ENCODE data around the gene GRK4.

GRK4 gene

DNA sequence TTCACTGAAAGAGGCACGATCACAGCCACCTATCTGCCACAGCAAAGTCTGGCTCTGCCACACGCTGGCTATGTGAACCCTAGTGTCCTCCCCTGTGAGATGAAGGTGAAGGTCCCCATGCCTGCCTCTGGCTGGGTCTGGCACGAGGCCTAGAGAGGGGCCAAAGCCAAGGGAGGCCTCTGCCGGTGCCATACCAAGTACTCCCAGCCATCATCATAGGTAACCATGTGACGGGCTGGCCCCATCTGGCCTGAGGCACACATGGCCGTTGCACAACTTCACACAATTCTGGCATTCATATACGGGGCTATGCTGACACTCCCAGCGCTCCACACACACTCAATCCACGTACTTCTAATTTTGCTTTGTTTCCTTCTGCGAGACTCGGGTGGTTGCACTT is 15.4 kb upstream of the GRK4 start:
- Histone ChIP-seq H2AK5ac (ENCODE audit: low read depth, low read length) (no peak overlapping the region), H3K4me1 (ENCODE audit: control insufficient read depth in 2 of 2, insufficient read depth in 1 of 2, low read depth in 1 of 2, low read length in 2 of 2) (no peaks in the 10 kb centered on the region), H3K4me2 (ENCODE audit: insufficient read depth, low read length, poor library complexity, severe bottlenecking) (no peak overlapping the region), H4K8ac (ENCODE audit: low read depth, low read length) (no peak overlapping the region), H3K36me3 (replicated peaks in 1 of 2; ENCODE audit: control insufficient read depth in 2 of 2, insufficient read depth in 2 of 2, low read length in 2 of 2) (peaks cover 73 to 96% of the 10 kb centered on the region in 2 donors), H3K23ac (ENCODE audit: low read depth, low read length, poor library complexity) (no peak overlapping the region), H2AFZ (ENCODE audit: low read length) (no peak overlapping the region), H3K14ac (ENCODE audit: low read length) (no peak overlapping the region), H3K9ac (ENCODE audit: low read depth, low read length, poor library complexity) (no peak overlapping the region), H2BK12ac (ENCODE audit: low read length) (no peak overlapping the region), H3K27me3 (ENCODE audit: control insufficient read depth in 3 of 3, insufficient read depth in 3 of 3, low read depth in 1 of 3, low read length in 3 of 3) (no peaks in the 10 kb centered on the region), H3K18ac (ENCODE audit: low read length) (no peak overlapping the region), H3K4ac (ENCODE audit: low read length) (no peak overlapping the region), H2BK120ac (ENCODE audit: low read depth, low read length) (no peak overlapping the region), H3K27ac (replicated peaks; ENCODE audit: low read length) (no peak overlapping the region), H3K79me1 (ENCODE audit: low read depth, low read length) (peaks cover 6% of the 10 kb centered on the region), H2BK5ac (ENCODE audit: low read length) (no peak overlapping the region), H2BK15ac (ENCODE audit: low read length) (no peak overlapping the region), H3K9me3 (replicated peaks in 1 of 2; ENCODE audit: control insufficient read depth in 2 of 2, insufficient read depth in 1 of 2, low read depth in 1 of 2, low read length in 2 of 2) (peaks cover 0 to 3% of the 10 kb centered on the region in 2 donors), H3K4me3 (ENCODE audit: low read length in 2 of 2) (peak overlapping the region in 1 of 2 donors; percentile 59), H4K91ac (ENCODE audit: low read depth, low read length, poor library complexity) (no peak overlapping the region)
- no peak for DNase-seq (ENCODE audit: low spot score)
- WGBS, 2 donors (ENCODE audit: extremely low coverage in 2 of 2, insufficient read length in 2 of 2, insufficient replicate concordance in 1 of 2), result no CpG with 5 or more reads among the region's 11 CpGs

DNA sequence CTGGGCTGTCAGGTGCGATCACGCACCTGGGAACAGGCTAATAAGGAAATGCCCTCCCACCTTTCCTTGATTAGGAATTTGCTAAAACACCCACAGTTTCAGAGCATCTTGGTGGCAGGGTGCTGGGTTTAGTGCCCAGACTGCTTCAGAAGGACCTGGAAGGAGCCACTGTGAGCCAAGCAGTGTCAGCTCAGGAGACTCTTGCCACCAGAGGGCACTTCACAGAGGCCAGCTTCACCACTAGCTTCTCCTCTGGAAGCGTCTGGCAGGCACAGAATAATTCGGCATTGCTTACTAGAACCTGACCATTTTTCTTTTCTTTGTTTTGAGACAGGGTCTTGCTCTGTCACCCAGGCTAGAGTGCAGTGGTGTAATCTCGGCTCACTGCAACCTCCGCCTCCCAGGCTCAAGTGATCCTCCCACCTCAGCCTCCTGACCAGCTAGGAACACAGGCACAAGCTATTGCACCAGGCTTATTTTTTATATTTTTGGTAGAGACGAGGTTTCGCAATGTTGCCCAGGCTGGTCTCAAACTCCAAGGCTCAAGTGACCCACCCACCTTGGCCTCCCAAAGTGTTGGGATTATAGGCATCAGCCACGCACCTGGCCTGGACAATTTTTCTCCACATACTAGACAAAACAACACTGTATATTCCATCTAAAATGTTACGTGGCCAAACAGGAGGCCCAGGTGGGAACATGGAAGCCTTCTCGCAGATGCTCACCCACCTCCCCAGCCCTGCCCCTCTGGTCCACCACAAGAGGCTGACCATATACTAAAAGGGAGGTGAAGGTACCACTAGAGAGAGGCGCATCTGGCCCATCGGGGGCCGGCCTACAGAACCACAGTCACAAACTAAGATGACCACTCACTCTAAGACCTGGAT is 14.2 kb upstream of the GRK4 start:
- Histone ChIP-seq H3K4me3 (ENCODE audit: low read length in 2 of 2) (no peak overlapping the region), H2BK15ac (ENCODE audit: low read length) (no peak overlapping the region), H3K23ac (ENCODE audit: low read depth, low read length, poor library complexity) (no peak overlapping the region), H3K4ac (ENCODE audit: low read length) (no peak overlapping the region), H2AFZ (ENCODE audit: low read length) (no peak overlapping the region), H3K79me1 (ENCODE audit: low read depth, low read length) (peaks cover 6% of the 10 kb centered on the region), H3K9me3 (replicated peaks in 1 of 2; ENCODE audit: control insufficient read depth in 2 of 2, insufficient read depth in 1 of 2, low read depth in 1 of 2, low read length in 2 of 2) (peaks cover 0 to 3% of the 10 kb centered on the region in 2 donors), H2BK120ac (ENCODE audit: low read depth, low read length) (no peak overlapping the region), H3K27me3 (ENCODE audit: control insufficient read depth in 3 of 3, insufficient read depth in 3 of 3, low read depth in 1 of 3, low read length in 3 of 3) (no peaks in the 10 kb centered on the region), H4K91ac (ENCODE audit: low read depth, low read length, poor library complexity) (no peak overlapping the region), H4K8ac (ENCODE audit: low read depth, low read length) (no peak overlapping the region), H2BK5ac (ENCODE audit: low read length) (no peak overlapping the region), H2BK12ac (ENCODE audit: low read length) (no peak overlapping the region), H3K9ac (ENCODE audit: low read depth, low read length, poor library complexity) (no peak overlapping the region), H3K4me1 (ENCODE audit: control insufficient read depth in 2 of 2, insufficient read depth in 1 of 2, low read depth in 1 of 2, low read length in 2 of 2) (no peaks in the 10 kb centered on the region), H3K14ac (ENCODE audit: low read length) (no peak overlapping the region), H3K4me2 (ENCODE audit: insufficient read depth, low read length, poor library complexity, severe bottlenecking) (no peak overlapping the region), H2AK5ac (ENCODE audit: low read depth, low read length) (no peak overlapping the region), H3K27ac (replicated peaks; ENCODE audit: low read length) (no peak overlapping the region), H3K18ac (ENCODE audit: low read length) (no peak overlapping the region), H3K36me3 (replicated peaks in 1 of 2; ENCODE audit: control insufficient read depth in 2 of 2, insufficient read depth in 2 of 2, low read length in 2 of 2) (peaks cover 72 to 96% of the 10 kb centered on the region in 2 donors)
- WGBS, 2 donors (ENCODE audit: extremely low coverage in 2 of 2, insufficient read length in 2 of 2, insufficient replicate concordance in 1 of 2), result no CpG with 5 or more reads among the region's 14 CpGs
- DNase-seq (ENCODE audit: low spot score), result no peak

DNA sequence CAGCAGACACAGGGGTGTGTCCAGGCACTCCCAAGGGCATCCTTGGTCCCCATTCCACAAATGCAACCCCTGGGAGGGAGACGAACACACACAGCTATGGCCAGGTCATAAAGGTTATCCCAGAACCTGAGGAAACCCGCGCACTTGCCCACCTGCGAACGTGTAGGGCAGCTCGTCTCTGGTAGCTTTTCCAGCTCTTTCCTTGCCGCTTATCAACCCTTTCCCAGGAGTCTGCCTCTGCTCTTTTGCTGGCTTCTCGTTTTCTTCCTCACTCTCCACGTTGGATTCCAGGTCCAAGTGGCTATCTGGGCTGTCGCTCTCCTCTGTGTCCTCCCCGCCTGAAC is 13.6 kb upstream of the GRK4 start:
- Histone ChIP-seq H2AFZ (ENCODE audit: low read length) (no peak overlapping the region), H4K8ac (ENCODE audit: low read depth, low read length) (no peak overlapping the region), H3K4me2 (ENCODE audit: insufficient read depth, low read length, poor library complexity, severe bottlenecking) (no peak overlapping the region), H3K36me3 (replicated peaks in 1 of 2; ENCODE audit: control insufficient read depth in 2 of 2, insufficient read depth in 2 of 2, low read length in 2 of 2) (peaks cover 73 to 98% of the 10 kb centered on the region in 2 donors), H3K9ac (ENCODE audit: low read depth, low read length, poor library complexity) (no peak overlapping the region), H2BK120ac (ENCODE audit: low read depth, low read length) (no peak overlapping the region), H3K18ac (ENCODE audit: low read length) (no peak overlapping the region), H2BK5ac (ENCODE audit: low read length) (no peak overlapping the region), H3K79me1 (ENCODE audit: low read depth, low read length) (peaks cover 6% of the 10 kb centered on the region), H2BK15ac (ENCODE audit: low read length) (no peak overlapping the region), H2BK12ac (ENCODE audit: low read length) (no peak overlapping the region), H3K4me3 (ENCODE audit: low read length in 2 of 2) (no peak overlapping the region), H3K27me3 (ENCODE audit: control insufficient read depth in 3 of 3, insufficient read depth in 3 of 3, low read depth in 1 of 3, low read length in 3 of 3) (no peaks in the 10 kb centered on the region), H2AK5ac (ENCODE audit: low read depth, low read length) (no peak overlapping the region), H3K9me3 (replicated peaks in 1 of 2; ENCODE audit: control insufficient read depth in 2 of 2, insufficient read depth in 1 of 2, low read depth in 1 of 2, low read length in 2 of 2) (peaks cover 0 to 3% of the 10 kb centered on the region in 2 donors), H3K4ac (ENCODE audit: low read length) (no peak overlapping the region), H3K14ac (ENCODE audit: low read length) (no peak overlapping the region), H3K23ac (ENCODE audit: low read depth, low read length, poor library complexity) (no peak overlapping the region), H3K4me1 (ENCODE audit: control insufficient read depth in 2 of 2, insufficient read depth in 1 of 2, low read depth in 1 of 2, low read length in 2 of 2) (no peaks in the 10 kb centered on the region), H4K91ac (ENCODE audit: low read depth, low read length, poor library complexity) (no peak overlapping the region), H3K27ac (replicated peaks; ENCODE audit: low read length) (no peak overlapping the region)
- WGBS, 2 donors (ENCODE audit: extremely low coverage in 2 of 2, insufficient read length in 2 of 2, insufficient replicate concordance in 1 of 2), result no CpG with 5 or more reads among the region's 11 CpGs
- no peak for DNase-seq (ENCODE audit: low spot score)

DNA sequence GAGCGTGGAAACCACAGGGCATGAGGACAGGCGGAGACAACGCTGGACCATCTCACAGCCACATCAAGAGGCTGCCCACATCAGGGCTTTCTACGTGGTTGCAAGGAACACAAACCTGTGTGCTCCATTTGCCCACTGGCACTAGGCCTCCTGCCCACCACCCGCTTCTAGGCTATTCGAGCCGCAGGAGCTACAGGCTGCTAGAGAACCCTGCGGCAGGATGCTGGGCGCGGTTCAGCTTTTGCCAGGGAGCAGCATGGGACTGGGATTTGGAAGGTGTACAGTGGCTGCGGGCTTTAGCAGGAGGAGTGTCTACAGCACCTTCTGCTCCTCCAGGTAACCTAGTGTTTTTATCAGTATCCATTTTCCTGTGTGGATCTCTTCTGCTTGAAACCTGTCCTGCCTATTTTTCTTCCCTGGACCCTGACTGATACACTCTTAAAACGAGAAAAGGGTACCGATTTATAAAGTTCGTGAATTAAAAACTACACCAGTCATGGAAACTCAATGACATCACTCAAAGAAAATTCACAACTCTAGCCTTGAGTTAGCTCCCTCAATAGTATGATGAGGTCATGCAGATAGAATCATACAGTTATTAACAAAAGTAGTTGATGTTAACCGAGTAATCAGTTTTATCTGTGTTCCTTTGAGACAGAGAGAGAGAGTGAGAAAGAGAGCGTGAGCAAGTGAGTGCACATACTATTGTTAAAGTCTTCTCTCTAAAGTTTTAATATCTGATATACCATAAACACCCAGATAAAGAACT is 13.0 kb upstream of the GRK4 start:
- no peak overlapping the region for H3K14ac ChIP-seq (ENCODE audit: low read length)
- WGBS, 2 donors (ENCODE audit: extremely low coverage in 2 of 2, insufficient read length in 2 of 2, insufficient replicate concordance in 1 of 2), result no CpG with 5 or more reads among the region's 16 CpGs
- no peak for DNase-seq (ENCODE audit: low spot score)
- no peak overlapping the region for H3K9ac ChIP-seq (ENCODE audit: low read depth, low read length, poor library complexity)
- no peak overlapping the region for H3K18ac ChIP-seq (ENCODE audit: low read length)
- H2BK15ac ChIP-seq (ENCODE audit: low read length), result no peak overlapping the region
- H3K4me1 ChIP-seq (ENCODE audit: control insufficient read depth in 2 of 2, insufficient read depth in 1 of 2, low read depth in 1 of 2, low read length in 2 of 2), result no peaks in the 10 kb centered on the region
- H2BK12ac ChIP-seq (ENCODE audit: low read length), result no peak overlapping the region
- peaks cover 0 to 3% of the 10 kb centered on the region in 2 donors for H3K9me3 ChIP-seq (replicated peaks in 1 of 2; ENCODE audit: control insufficient read depth in 2 of 2, insufficient read depth in 1 of 2, low read depth in 1 of 2, low read length in 2 of 2)
- no peak overlapping the region for H4K8ac ChIP-seq (ENCODE audit: low read depth, low read length)
- no peak overlapping the region for H3K4ac ChIP-seq (ENCODE audit: low read length)
- no peak overlapping the region for H2BK5ac ChIP-seq (ENCODE audit: low read length)
- H3K4me3 ChIP-seq (ENCODE audit: low read length in 2 of 2), result no peak overlapping the region
- no peak overlapping the region for H4K91ac ChIP-seq (ENCODE audit: low read depth, low read length, poor library complexity)
- no peak overlapping the region for H3K23ac ChIP-seq (ENCODE audit: low read depth, low read length, poor library complexity)
- no peaks in the 10 kb centered on the region for H3K27me3 ChIP-seq (ENCODE audit: control insufficient read depth in 3 of 3, insufficient read depth in 3 of 3, low read depth in 1 of 3, low read length in 3 of 3)
- no peak overlapping the region for H2AK5ac ChIP-seq (ENCODE audit: low read depth, low read length)
- H3K4me2 ChIP-seq (ENCODE audit: insufficient read depth, low read length, poor library complexity, severe bottlenecking), result no peak overlapping the region
- peaks cover 7% of the 10 kb centered on the region for H3K79me1 ChIP-seq (ENCODE audit: low read depth, low read length)
- H3K36me3 ChIP-seq (replicated peaks in 1 of 2; ENCODE audit: control insufficient read depth in 2 of 2, insufficient read depth in 2 of 2, low read length in 2 of 2), result peaks cover 67 to 93% of the 10 kb centered on the region in 2 donors
- no peak overlapping the region for H2AFZ ChIP-seq (ENCODE audit: low read length)
- H3K27ac ChIP-seq (replicated peaks; ENCODE audit: low read length), result no peak overlapping the region
- H2BK120ac ChIP-seq (ENCODE audit: low read depth, low read length), result no peak overlapping the region
